Trophoblast cell (in vitro differentiated cells and primary cell): ENCODE results near the gene MYO15B.
A peak's percentile ranks its signal among the peaks of the same experiment; 100 is the strongest.

Experiments used
- DNase-seq, 2 donors: peaks; one replicate each; pipeline ENCODE4 v3.0.0-alpha.2; 2016
- H2AFZ ChIP-seq: 2 replicates; pipeline ENCODE4 v1.6.1; 2013; ENCODE audit warnings: low read length, moderate library complexity, mild to moderate bottlenecking; ENCODE audit not compliant: insufficient read depth, poor library complexity
- H2AK5ac ChIP-seq: 2 replicates; pipeline ENCODE4 v1.6.1; 2013; ENCODE audit warnings: mild to moderate bottlenecking, low read length
- H2BK120ac ChIP-seq: 2 replicates; pipeline ENCODE4 v1.6.1; 2013; ENCODE audit warnings: low read length, mild to moderate bottlenecking, moderate library complexity; ENCODE audit not compliant: insufficient read depth, poor library complexity
- H2BK12ac ChIP-seq: 2 replicates; pipeline ENCODE4 v1.6.1; 2013; ENCODE audit warnings: mild to moderate bottlenecking, low read length, moderate library complexity
- H2BK5ac ChIP-seq: 2 replicates; pipeline ENCODE4 v1.6.1; 2013; ENCODE audit warnings: low read length, low read depth, moderate library complexity, mild to moderate bottlenecking; ENCODE audit not compliant: poor library complexity
- H3K14ac ChIP-seq: 2 replicates; pipeline ENCODE4 v1.6.1; 2013; ENCODE audit warnings: mild to moderate bottlenecking, low read length
- H3K18ac ChIP-seq: 2 replicates; pipeline ENCODE4 v1.6.1; 2013; ENCODE audit warnings: mild to moderate bottlenecking, low read length
- H3K23ac ChIP-seq: 2 replicates; pipeline ENCODE4 v1.6.1; 2013; ENCODE audit warnings: low read length
- H3K27ac ChIP-seq: 2 replicates; pipeline ENCODE4 v1.5.1; 2013; ENCODE audit warnings: low read depth, mild to moderate bottlenecking, inconsistent platforms, low read length, moderate library complexity
- H3K27me3 ChIP-seq: 2 replicates; pipeline ENCODE4 v1.6.1; 2013; ENCODE audit warnings: inconsistent platforms, mild to moderate bottlenecking, low read length, moderate library complexity; ENCODE audit not compliant: insufficient read depth
- H3K36me3 ChIP-seq, 2 experiments: 1 replicate in 1 of 2; 2 replicates in 1 of 2; pipeline ENCODE4 v1.6.1; 2013; ENCODE audit warnings: low read length in 2 of 2, mild to moderate bottlenecking in 2 of 2, moderate library complexity in 1 of 2; ENCODE audit not compliant: insufficient read depth in 2 of 2, control insufficient read depth in 1 of 2
- H3K4ac ChIP-seq: 2 replicates; pipeline ENCODE4 v1.6.1; 2013; ENCODE audit warnings: low read depth, mild to moderate bottlenecking, low read length, moderate library complexity
- H3K4me1 ChIP-seq, 2 experiments: 1 replicate in 1 of 2; 2 replicates in 1 of 2; pipeline ENCODE4 v1.6.1; 2013; ENCODE audit warnings: low read length in 2 of 2, mild to moderate bottlenecking in 2 of 2, moderate library complexity in 1 of 2; ENCODE audit not compliant: insufficient read depth in 2 of 2, control insufficient read depth in 1 of 2
- H3K4me2 ChIP-seq: 2 replicates; pipeline ENCODE4 v1.6.1; 2013; ENCODE audit warnings: inconsistent platforms, mild to moderate bottlenecking, low read length, moderate library complexity
- H3K4me3 ChIP-seq: 2 replicates; pipeline ENCODE4 v1.5.1; 2013; ENCODE audit warnings: mild to moderate bottlenecking, low read depth, low read length, inconsistent platforms
- H3K79me1 ChIP-seq: one replicate; pipeline ENCODE4 v1.6.1; 2013; ENCODE audit warnings: low read length
- H3K79me2 ChIP-seq: 2 replicates; pipeline ENCODE4 v1.6.1; 2013; ENCODE audit warnings: low read length, mild to moderate bottlenecking; ENCODE audit not compliant: control insufficient read depth, insufficient read depth, poor library complexity
- H3K9ac ChIP-seq: 2 replicates; pipeline ENCODE4 v1.6.1; 2013; ENCODE audit warnings: mild to moderate bottlenecking, low read length
- H3K9me3 ChIP-seq: 2 replicates; pipeline ENCODE4 v1.6.1; 2013; ENCODE audit warnings: low read depth, mild to moderate bottlenecking, control low read depth, inconsistent platforms, low read length; ENCODE audit not compliant: insufficient read depth
- H4K12ac ChIP-seq: 2 replicates; pipeline ENCODE4 v1.6.1; 2013; ENCODE audit warnings: low read depth, mild to moderate bottlenecking, low read length, moderate library complexity
- H4K8ac ChIP-seq: 2 replicates; pipeline ENCODE4 v1.6.1; 2013; ENCODE audit warnings: low read depth, mild to moderate bottlenecking, low read length, moderate library complexity
- H4K91ac ChIP-seq: one replicate; pipeline ENCODE4 v1.6.1; 2013; ENCODE audit warnings: low read depth, mild to moderate bottlenecking, low read length, moderate library complexity
- WGBS: extraction: QIAGEN DNeasy Blood & Tissue Kit; methylation state at CpG from one replicate; pipeline ENCODE4 v1.1.7; 2013; ENCODE audit warnings: missing lambda C conversion rate; ENCODE audit not compliant: insufficient read length, insufficient coverage; ENCODE audit errors: extremely low coverage; 5-methylcytosine and 5-hydroxymethylcytosine counted together

Gene MYO15B

DNA sequence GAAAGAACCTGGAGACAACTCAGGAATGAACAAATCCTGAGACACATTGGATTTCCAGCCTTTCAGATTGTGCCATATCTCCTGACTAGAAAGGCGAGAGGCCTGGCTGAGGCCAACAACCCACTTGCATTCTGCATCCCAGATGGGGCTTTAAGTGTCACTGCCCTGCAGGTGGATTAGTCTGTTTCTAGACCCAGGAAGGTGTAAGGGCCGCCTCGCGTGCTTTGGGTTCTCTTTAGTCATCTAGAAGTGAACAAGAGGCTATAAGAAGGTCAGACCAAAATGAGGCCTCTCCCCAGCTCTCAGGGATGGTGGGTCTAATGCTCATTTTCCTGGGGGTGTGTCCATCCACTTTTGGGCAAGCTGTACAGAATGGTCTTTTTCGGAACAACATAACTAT lies 84.4 kb downstream of the MYO15B start:
- no peak overlapping the region for H2AFZ ChIP-seq
- H3K18ac ChIP-seq, result no peak overlapping the region
- no peak overlapping the region for H3K23ac ChIP-seq
- H4K91ac ChIP-seq, result no peak overlapping the region
- H4K8ac ChIP-seq, result no peak overlapping the region
- DNase-seq, result no peak
- H4K12ac ChIP-seq, result no peak overlapping the region
- peaks cover 4% of the 10 kb centered on the region for H3K79me1 ChIP-seq
- H3K4me1 ChIP-seq, result no peaks in the 10 kb centered on the region
- no peak overlapping the region for H2BK5ac ChIP-seq
- H3K79me2 ChIP-seq, result peaks cover 5% of the 10 kb centered on the region
- no peak overlapping the region for H2AK5ac ChIP-seq
- H3K4me3 ChIP-seq, result no peak overlapping the region
- H3K36me3 ChIP-seq, result peaks cover 35 to 36% of the 10 kb centered on the region in 2 experiments
- H2BK12ac ChIP-seq, result no peak overlapping the region
- WGBS, result no CpG with 5 or more reads among the region's 5 CpGs
- no peak overlapping the region for H3K4me2 ChIP-seq
- no peaks in the 10 kb centered on the region for H3K27me3 ChIP-seq
- peak overlapping the region; percentile 56 for H3K4ac ChIP-seq
- H2BK120ac ChIP-seq, result no peak overlapping the region
- H3K14ac ChIP-seq, result no peak overlapping the region
- no peaks in the 10 kb centered on the region for H3K9me3 ChIP-seq
- no peak overlapping the region for H3K27ac ChIP-seq
- H3K9ac ChIP-seq, result no peak overlapping the region

GRCh38 chr17:75673487-75673886 lies 85.9 kb downstream of the MYO15B start:
- no peak overlapping the region for H3K4ac ChIP-seq
- no peak overlapping the region for H4K12ac ChIP-seq
- no CpG with 5 or more reads among the region's 4 CpGs for WGBS
- no peaks in the 10 kb centered on the region for H3K79me1 ChIP-seq
- no peak overlapping the region for H3K9ac ChIP-seq
- H4K8ac ChIP-seq, result no peak overlapping the region
- no peaks in the 10 kb centered on the region for H3K27me3 ChIP-seq
- H3K14ac ChIP-seq, result no peak overlapping the region
- H2BK5ac ChIP-seq, result no peak overlapping the region
- no peak overlapping the region for H2BK120ac ChIP-seq
- peaks cover 0 to 2% of the 10 kb centered on the region in 2 experiments for H3K4me1 ChIP-seq
- no peak overlapping the region for H3K18ac ChIP-seq
- H3K27ac ChIP-seq, result no peak overlapping the region
- H3K9me3 ChIP-seq, result no peaks in the 10 kb centered on the region
- no peak overlapping the region for H3K23ac ChIP-seq
- no peak for DNase-seq
- no peak overlapping the region for H2AFZ ChIP-seq
- no peak overlapping the region for H2BK12ac ChIP-seq
- no peak overlapping the region for H4K91ac ChIP-seq
- no peak overlapping the region for H3K4me2 ChIP-seq
- H2AK5ac ChIP-seq, result no peak overlapping the region
- H3K4me3 ChIP-seq, result no peak overlapping the region
- no peaks in the 10 kb centered on the region for H3K79me2 ChIP-seq
- H3K36me3 ChIP-seq, result peaks cover 38% of the 10 kb centered on the region in 2 experiments
